IPS-18a (cell line): ENCODE results near the gene BRI3BP.
"Not testable (repeated sequence)": the region's sequence is repeated elsewhere in the genome, so short reads cannot be mapped to it uniquely, and the experiment has no call there.

Experiments used
- H3K27ac ChIP-seq: one replicate; pipeline ENCODE4 v1.5.1; 2013; ENCODE audit warnings: low read length
- H3K27me3 ChIP-seq: one replicate; pipeline ENCODE4 v1.6.1; 2013; ENCODE audit warnings: mild to moderate bottlenecking, low read length; ENCODE audit not compliant: control insufficient read depth, insufficient read depth
- H3K36me3 ChIP-seq: one replicate; pipeline ENCODE4 v1.6.1; 2013; ENCODE audit warnings: low read depth, low read length; ENCODE audit not compliant: control insufficient read depth
- H3K4me1 ChIP-seq: one replicate; pipeline ENCODE4 v1.6.1; 2013; ENCODE audit warnings: low read depth, low read length; ENCODE audit not compliant: control insufficient read depth
- H3K4me3 ChIP-seq: one replicate; pipeline ENCODE4 v1.5.1; 2013; ENCODE audit warnings: low read length
- H3K9ac ChIP-seq: one replicate; pipeline ENCODE4 v1.6.1; 2013; ENCODE audit warnings: mild to moderate bottlenecking, low read length, moderate library complexity
- H3K9me3 ChIP-seq: one replicate; pipeline ENCODE4 v1.6.1; 2013; ENCODE audit warnings: low read depth, low read length; ENCODE audit not compliant: control insufficient read depth

The BRI3BP gene

GRCh38 chr12:124976999-124977398 lies 16.4 kb upstream of the BRI3BP start:
- Histone ChIP-seq H3K9ac (no peak overlapping the region), H3K4me3 (no peak overlapping the region), H3K9me3 (no peaks in the 10 kb centered on the region), H3K27me3 (no peaks in the 10 kb centered on the region), H3K36me3 (peaks cover 69% of the 10 kb centered on the region), H3K4me1 (no peaks in the 10 kb centered on the region), H3K27ac (no peak overlapping the region)

GRCh38 chr12:124979568-124979967 lies 13.9 kb upstream of the BRI3BP start:
- no peaks in the 10 kb centered on the region for H3K4me1 ChIP-seq
- peaks cover 77% of the 10 kb centered on the region for H3K36me3 ChIP-seq

GRCh38 chr12:124980098-124980892 lies 13.2 kb upstream of the BRI3BP start:
- Histone ChIP-seq H3K27ac (no peak overlapping the region), H3K4me1 (no peaks in the 10 kb centered on the region), H3K9me3 (no peaks in the 10 kb centered on the region), H3K27me3 (no peaks in the 10 kb centered on the region), H3K9ac (no peak overlapping the region), H3K36me3 (peaks cover 77% of the 10 kb centered on the region), H3K4me3 (no peak overlapping the region)

More at GRCh38 chr12:124979568-124979967, 13.9 kb upstream of the BRI3BP start:
- H3K27me3 ChIP-seq = no peaks in the 10 kb centered on the region
- H3K9me3 ChIP-seq = no peaks in the 10 kb centered on the region
- no peak overlapping the region for H3K9ac ChIP-seq
- H3K4me3 ChIP-seq = no peak overlapping the region
- no peak overlapping the region for H3K27ac ChIP-seq

GRCh38 chr12:124986876-124987275 lies 6.6 kb upstream of the BRI3BP start:
- H3K27me3 ChIP-seq, H3K4me1 ChIP-seq, H3K9me3 ChIP-seq, H3K27ac ChIP-seq, H3K9ac ChIP-seq, H3K4me3 ChIP-seq: not testable (repeated sequence)
- peaks cover 30% of the 10 kb centered on the region for H3K36me3 ChIP-seq

GRCh38 chr12:124992874-124993625 lies 395 bp upstream of the BRI3BP start:
- H3K36me3 ChIP-seq = no peaks in the 10 kb centered on the region
- no peaks in the 10 kb centered on the region for H3K9me3 ChIP-seq
- H3K27me3 ChIP-seq = peaks cover 11% of the 10 kb centered on the region
- H3K9ac ChIP-seq = peak overlapping the region; percentile 54
- peaks cover 13% of the 10 kb centered on the region for H3K4me1 ChIP-seq
- peak overlapping the region; percentile 77 for H3K4me3 ChIP-seq
- H3K27ac ChIP-seq = no peak overlapping the region

GRCh38 chr12:124994437-124994975 lies 1.1 kb downstream of the BRI3BP start:
- H3K27ac ChIP-seq = no peak overlapping the region
- H3K4me1 ChIP-seq = peaks cover 13% of the 10 kb centered on the region
- H3K4me3 ChIP-seq = peak overlapping the region; percentile 82
- peak overlapping the region; percentile 78 for H3K9ac ChIP-seq
- H3K36me3 ChIP-seq = no peaks in the 10 kb centered on the region
- no peaks in the 10 kb centered on the region for H3K9me3 ChIP-seq
- peaks cover 11% of the 10 kb centered on the region for H3K27me3 ChIP-seq

GRCh38 chr12:124995200-124995961 lies 1.9 kb downstream of the BRI3BP start:
- H3K4me1 ChIP-seq = peaks cover 13% of the 10 kb centered on the region
- H3K27ac ChIP-seq = no peak overlapping the region
- no peaks in the 10 kb centered on the region for H3K36me3 ChIP-seq
- no peaks in the 10 kb centered on the region for H3K9me3 ChIP-seq
- peak overlapping the region; percentile 82 for H3K4me3 ChIP-seq
- H3K9ac ChIP-seq = no peak overlapping the region
- H3K27me3 ChIP-seq = peaks cover 11% of the 10 kb centered on the region

GRCh38 chr12:124998705-124999104 lies 5.3 kb downstream of the BRI3BP start:
- no peaks in the 10 kb centered on the region for H3K36me3 ChIP-seq
- no peak overlapping the region for H3K9ac ChIP-seq
- H3K27ac ChIP-seq = no peak overlapping the region
- H3K4me1 ChIP-seq = peaks cover 9% of the 10 kb centered on the region
- H3K27me3 ChIP-seq = peaks cover 11% of the 10 kb centered on the region
- H3K9me3 ChIP-seq = no peaks in the 10 kb centered on the region
- H3K4me3 ChIP-seq = no peak overlapping the region

GRCh38 chr12:125001636-125002035 lies 8.2 kb downstream of the BRI3BP start:
- no peak overlapping the region for H3K4me3 ChIP-seq
- no peaks in the 10 kb centered on the region for H3K9me3 ChIP-seq
- H3K36me3 ChIP-seq = no peaks in the 10 kb centered on the region
- no peaks in the 10 kb centered on the region for H3K4me1 ChIP-seq
- H3K27ac ChIP-seq = no peak overlapping the region
- H3K9ac ChIP-seq = no peak overlapping the region
- no peaks in the 10 kb centered on the region for H3K27me3 ChIP-seq

- no peaks in the 10 kb centered on the region for H3K9me3 ChIP-seq
- H3K36me3 ChIP-seq = no peaks in the 10 kb centered on the region
- H3K9ac ChIP-seq = no peak overlapping the region
- no peak overlapping the region for H3K4me3 ChIP-seq
- no peaks in the 10 kb centered on the region for H3K4me1 ChIP-seq
- no peak overlapping the region for H3K27ac ChIP-seq
- no peaks in the 10 kb centered on the region for H3K27me3 ChIP-seq
Observed at GRCh38 chr12:125003021-125003420, 9.6 kb downstream of the BRI3BP start.

GRCh38 chr12:125004621-125005020 lies 11.2 kb downstream of the BRI3BP start:
- no peaks in the 10 kb centered on the region for H3K4me1 ChIP-seq
- H3K4me3 ChIP-seq = no peak overlapping the region
- H3K9ac ChIP-seq = no peak overlapping the region
- H3K27me3 ChIP-seq = no peaks in the 10 kb centered on the region
- no peaks in the 10 kb centered on the region for H3K36me3 ChIP-seq
- H3K9me3 ChIP-seq = no peaks in the 10 kb centered on the region
- no peak overlapping the region for H3K27ac ChIP-seq
